Heart left ventricle (tissue), 16 donors: ENCODE data around the gene LYPD4. TPM values are rescaled to one million over a fixed set of nuclear protein-coding genes. Genes with fewer than 3 reads are reported as not detected.

Experiments
- ATAC-seq, 4 donors: fragments of 200-7000 bp; cut with Tn5 transposase; one replicate each; pipeline ENCODE4 v1.9.1; 2020 to 2022; ENCODE audit warnings: moderate library complexity in 4 of 4, mild to moderate bottlenecking in 3 of 4, moderate number of reproducible peaks in 1 of 4
- DNase-seq, 5 donors: peaks; one replicate each; pipeline ENCODE4 v3.0.0-alpha.2; 2020
- H3K27ac ChIP-seq, 12 donors: fragments of 200-600 bp; sonication (generic) in 4 of 12; one replicate each; pipeline versions ENCODE4 v1.5.0 to v1.8.0; 2016 to 2022; ENCODE audit warnings: mild to moderate bottlenecking in 2 of 12
- H3K27me3 ChIP-seq, 9 donors: fragments of 200-600 bp; sonication (generic) in 2 of 9; one replicate each; pipeline versions ENCODE4 v1.5.1 to v1.8.0; 2016 to 2022; ENCODE audit warnings: mild to moderate bottlenecking in 3 of 9
- H3K36me3 ChIP-seq, 9 donors: fragments of 200-600 bp; sonication (generic) in 2 of 9; one replicate each; pipeline versions ENCODE4 v1.5.0 to v1.8.0; 2018 to 2022; ENCODE audit warnings: mild to moderate bottlenecking in 2 of 9
- H3K4me1 ChIP-seq, 12 donors: fragments of 200-600 bp; sonication (generic) in 4 of 12; one replicate each; pipeline versions ENCODE4 v1.5.0 to v1.8.0; 2016 to 2022; ENCODE audit warnings: mild to moderate bottlenecking in 3 of 12
- H3K4me3 ChIP-seq, 12 donors: fragments of 200-600 bp; sonication (generic) in 4 of 12; one replicate each; pipeline versions ENCODE4 v1.5.0 to v1.8.0; 2017 to 2022; ENCODE audit warnings: mild to moderate bottlenecking in 9 of 12, moderate library complexity in 4 of 12
- H3K9me3 ChIP-seq, 12 donors: fragments of 200-600 bp; sonication (generic) in 4 of 12; one replicate each; pipeline versions ENCODE4 v1.5.0 to v1.8.0; 2016 to 2022; ENCODE audit warnings: mild to moderate bottlenecking in 1 of 12
- POLR2A ChIP-seq, 2 donors: fragments of 450-650 bp; IDR thresholded peaks; one replicate each; pipeline ENCODE4 v1.6.1; 2017; ENCODE audit warnings: antibody characterized with exemption in 2 of 2, mild to moderate bottlenecking in 2 of 2, moderate library complexity in 2 of 2
- WGBS, 4 donors: extraction: QIAGEN DNeasy Blood & Tissue Kit in 2 of 4; methylation state at CpG; one replicate each; pipeline versions ENCODE4 v1.1.5 to v1.1.7; 2013 to 2018; 5-methylcytosine and 5-hydroxymethylcytosine counted together
- intact Hi-C, 10 donors: fragments of 100-400 bp; cut with DNase I; formaldehyde crosslinking; loops; one replicate each; pipeline versions ENCODE4 v1.11.1 to v1.14.2; 2022
- polyA plus RNA-seq, 2 donors: library from polyadenylated mRNA; stranded (reverse); fragments of 200-250 nt; gene quantifications; one replicate each; pipeline ENCODE4 v1.2.3, GENCODE V29; 2013
- total RNA-seq, 9 donors: library from RNA; depleted of rRNA in 2 of 9; stranded (reverse); fragments of >200 nt in 2 of 9; fragmentation: NEBNext Ultra II Directional in 3 of 9; extraction: Animal tissue kit (Norgen Biotek cat#: 25700) in 3 of 9; gene quantifications; one replicate each; pipeline versions ENCODE4 v1.1.0 to v1.2.4, GENCODE V29; 2016 to 2023
- TF ChIP-seq, protein P1 (sequence below), 12 donors: fragments of 200-600 bp; sonication (generic) in 4 of 12; IDR thresholded peaks; one replicate each; pipeline versions ENCODE4 v1.5.0 to v1.8.0; 2018 to 2022; ENCODE audit warnings: antibody characterized with exemption in 12 of 12, mild to moderate bottlenecking in 5 of 12
- donor health status: ischemic (EF 13 %, LVEDD 7.1; RV severe dilation, severe dysfunction).
- donor health status: healthy with polysubstance abuse.
- donor health status: DM: no; HTN: yes; CAD: no.
- donor health status: DM: no; HTN: no; CAD: no.
- donor health status: ischemic (EF 25% LVEDD 6.9; RV normal size, moderate dysfunction).
- donor health status: ischemic (EF 25% LVEDD 5.7; RV mildly dilated, moderate dysfunction).
- donor health status: healthy.
- donor health status: DM: yes; HTN: yes; CAD: no.
- donor health status: ischemic (EF 35%, LVEDD 5.7; RV mildly dilated, moderate dysfunction).
- donor health status: nonischemic (EF 11% LVEDD 7.7; RV severe dilation, severe dysfunction).
- donor health status: DM: yes; HTN: yes; CAD: no.
- donor health status: PGD.
- donor health status: ischemic (EF 29% LVEDD 5.4; RV normal size, mild dysfunction).
- donor health status: nonischemic (EF 23%, LVEDD 6.1; RV moderate dilation, normal function).

LYPD4 gene
- total and polyA plus RNA-seq, 11 donors, result not detected

DNA sequence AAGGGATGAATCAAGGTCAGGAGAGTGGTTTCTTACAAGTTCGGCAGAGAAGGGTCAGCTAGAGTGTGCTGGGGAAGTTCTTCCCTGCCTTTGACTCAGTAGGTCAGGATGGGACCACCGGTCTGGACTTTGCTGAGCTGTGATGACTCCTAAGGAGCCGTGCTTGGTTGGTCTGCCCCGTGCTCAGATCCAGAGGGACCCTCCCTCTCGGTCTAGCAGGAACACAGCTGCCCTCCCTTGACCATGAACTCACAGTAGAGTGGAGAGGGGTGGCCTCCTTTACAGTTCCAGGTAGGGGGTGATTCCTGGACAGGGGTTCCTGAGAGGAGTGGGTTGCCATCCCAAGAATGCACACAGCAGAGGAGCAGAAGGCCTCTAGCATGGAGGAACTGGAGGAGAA lies 19.9 kb upstream of the LYPD4 start:
- intact Hi-C loops, result loop anchor here in 3 of 10 donors (5.0 to 10.0 kb wide), 2 partner anchors 93 to 350 kb away; partner anchors contain the start of genes RABAC1 (in 2 of the 3) and DEDD2 (in 1 of the 3)
- DNase-seq, result no peak
- peaks cover 0 to 87% (median 75%) of the 10 kb centered on the region in 9 donors for H3K36me3 ChIP-seq
- H3K27me3 ChIP-seq, result no peaks in the 10 kb centered on the region
- H3K4me1 ChIP-seq, result peaks cover 6 to 84% (median 30%) of the 10 kb centered on the region in 12 donors
- no peak overlapping the region for H3K4me3 ChIP-seq
- TF ChIP-seq, protein P1, sequence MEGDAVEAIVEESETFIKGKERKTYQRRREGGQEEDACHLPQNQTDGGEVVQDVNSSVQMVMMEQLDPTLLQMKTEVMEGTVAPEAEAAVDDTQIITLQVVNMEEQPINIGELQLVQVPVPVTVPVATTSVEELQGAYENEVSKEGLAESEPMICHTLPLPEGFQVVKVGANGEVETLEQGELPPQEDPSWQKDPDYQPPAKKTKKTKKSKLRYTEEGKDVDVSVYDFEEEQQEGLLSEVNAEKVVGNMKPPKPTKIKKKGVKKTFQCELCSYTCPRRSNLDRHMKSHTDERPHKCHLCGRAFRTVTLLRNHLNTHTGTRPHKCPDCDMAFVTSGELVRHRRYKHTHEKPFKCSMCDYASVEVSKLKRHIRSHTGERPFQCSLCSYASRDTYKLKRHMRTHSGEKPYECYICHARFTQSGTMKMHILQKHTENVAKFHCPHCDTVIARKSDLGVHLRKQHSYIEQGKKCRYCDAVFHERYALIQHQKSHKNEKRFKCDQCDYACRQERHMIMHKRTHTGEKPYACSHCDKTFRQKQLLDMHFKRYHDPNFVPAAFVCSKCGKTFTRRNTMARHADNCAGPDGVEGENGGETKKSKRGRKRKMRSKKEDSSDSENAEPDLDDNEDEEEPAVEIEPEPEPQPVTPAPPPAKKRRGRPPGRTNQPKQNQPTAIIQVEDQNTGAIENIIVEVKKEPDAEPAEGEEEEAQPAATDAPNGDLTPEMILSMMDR (IDR thresholded peaks at IDR 0.05), result no peak
- TF ChIP-seq POLR2A (IDR thresholded peaks at IDR 0.05), result no peak
- ATAC-seq, result no peak
- no peaks in the 10 kb centered on the region for H3K9me3 ChIP-seq
- 87 to 90% (median 89%) methylated on average over 5 of the region's 5 CpGs for WGBS, 4 donors
- no peak overlapping the region for H3K27ac ChIP-seq

DNA sequence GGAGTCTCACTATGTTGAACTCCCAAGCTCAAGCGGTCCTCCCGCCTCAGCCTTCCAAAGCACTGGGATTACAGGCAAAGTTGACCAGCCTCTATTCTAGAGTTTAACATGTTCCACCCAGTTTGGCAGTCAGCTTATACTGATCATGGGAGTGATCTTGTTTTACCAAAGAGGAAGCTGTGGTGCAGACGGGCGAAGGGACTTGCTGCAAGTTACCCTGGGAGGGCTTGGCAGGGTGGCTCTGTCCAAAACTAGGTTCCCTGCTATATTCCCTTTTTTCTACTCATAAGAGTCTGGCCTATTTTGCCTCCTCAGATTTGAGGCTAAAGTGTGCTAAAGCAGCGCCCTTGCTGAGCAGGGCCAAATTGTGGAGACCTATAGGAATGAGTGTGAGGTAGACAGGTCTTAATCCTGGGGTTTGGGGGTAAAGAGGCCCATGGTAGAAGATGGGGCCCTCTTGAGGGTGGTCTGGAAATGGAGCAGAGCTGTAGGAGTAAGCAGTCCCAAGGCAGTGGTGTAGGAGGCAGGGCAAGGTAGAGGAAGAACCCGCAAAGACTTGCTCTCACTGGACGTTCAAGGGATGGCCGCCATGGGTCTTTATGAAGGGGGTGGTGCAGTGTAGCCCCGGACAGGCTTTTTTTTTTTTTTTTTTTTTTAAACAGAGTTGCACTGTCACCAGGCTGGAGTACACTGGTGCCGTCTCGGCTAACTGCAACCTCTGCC lies 18.9 kb upstream of the LYPD4 start:
- ATAC-seq (no peak), DNase-seq (no peak)
- WGBS, 4 donors, result 82 to 95% (median 88%) methylated on average over 11 of the region's 11 CpGs
- Histone ChIP-seq H3K27ac (peak overlapping the region in 1 of 12 donors; percentile 49), H3K27me3 (no peaks in the 10 kb centered on the region), H3K9me3 (no peaks in the 10 kb centered on the region), H3K4me3 (no peak overlapping the region), H3K4me1 (peaks cover 6 to 77% (median 32%) of the 10 kb centered on the region in 12 donors), H3K36me3 (peaks cover 0 to 77% (median 67%) of the 10 kb centered on the region in 9 donors)
- TF ChIP-seq, protein P1 (IDR thresholded peaks at IDR 0.05), result no peak
- TF ChIP-seq POLR2A (IDR thresholded peaks at IDR 0.05), result no peak
- intact Hi-C loops, result loop anchor here in 3 of 10 donors (5.0 to 10.0 kb wide), 2 partner anchors 94 to 351 kb away; partner anchors contain the start of genes RABAC1 (in 2 of the 3) and DEDD2 (in 1 of the 3)

DNA sequence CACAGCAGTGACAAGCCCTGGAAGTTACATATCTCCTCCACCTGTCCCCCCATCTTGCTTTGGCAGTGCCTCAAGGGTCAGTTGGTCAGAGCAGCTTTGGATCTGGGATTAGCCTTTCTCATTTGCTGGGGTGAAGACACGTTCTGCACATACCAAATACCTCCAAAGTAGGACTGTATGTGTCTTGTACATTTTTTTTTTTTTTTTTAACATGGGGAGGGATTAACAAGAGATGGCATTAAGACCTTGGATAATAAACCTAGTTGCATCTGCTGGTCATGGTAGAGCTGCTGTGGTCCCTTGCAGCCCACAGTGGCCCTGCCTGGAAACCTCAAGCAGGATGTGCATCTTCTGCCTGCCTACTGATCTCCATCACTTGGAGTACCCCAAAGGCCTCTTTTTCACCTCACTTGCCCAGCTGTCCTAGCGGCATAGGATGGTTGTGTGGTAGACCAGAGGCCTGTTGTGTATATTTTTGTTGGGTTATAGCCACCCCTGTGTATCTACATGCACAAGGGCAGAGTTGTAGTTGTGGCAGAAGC lies 18.0 kb upstream of the LYPD4 start:
- Histone ChIP-seq H3K9me3 (no peaks in the 10 kb centered on the region), H3K4me3 (peak overlapping the region in 1 of 12 donors; percentile 92), H3K4me1 (peaks cover 6 to 68% (median 32%) of the 10 kb centered on the region in 12 donors), H3K27ac (peak overlapping the region in 1 of 12 donors; percentile 49), H3K36me3 (peaks cover 0 to 69% (median 62%) of the 10 kb centered on the region in 9 donors), H3K27me3 (no peaks in the 10 kb centered on the region)
- no peak for TF ChIP-seq POLR2A (IDR thresholded peaks at IDR 0.05)
- TF ChIP-seq, protein P1 (IDR thresholded peaks at IDR 0.05), result no peak
- no peak for DNase-seq
- WGBS, 4 donors, result 72 to 79% (median 73%) methylated on average over 2 of the region's 2 CpGs
- intact Hi-C loops, result loop anchor here in 3 of 10 donors (5.0 to 10.0 kb wide), 2 partner anchors 95 to 352 kb away; partner anchors contain the start of genes RABAC1 (in 2 of the 3) and DEDD2 (in 1 of the 3)
- ATAC-seq, result no peak

DNA sequence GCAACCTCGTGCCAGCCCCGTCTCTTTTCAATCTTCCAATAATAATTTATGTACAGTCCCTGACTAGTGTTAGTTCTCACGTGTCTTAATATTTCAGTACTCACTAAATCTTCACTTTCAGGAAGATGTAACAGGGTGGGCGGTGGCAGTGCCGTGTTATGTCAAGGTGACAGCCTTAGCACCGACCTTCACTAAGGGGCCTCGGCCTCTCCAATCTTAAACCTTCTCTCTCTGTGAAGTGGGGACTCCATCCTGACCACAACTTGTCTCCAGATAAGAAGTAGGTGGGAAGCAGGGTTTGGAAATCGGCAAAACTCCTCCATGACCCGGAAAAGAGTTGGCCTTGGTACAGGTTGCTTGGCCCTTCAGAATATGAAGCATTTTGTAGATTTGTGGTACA lies 17.4 kb upstream of the LYPD4 start:
- Histone ChIP-seq H3K4me3 (peak overlapping the region in 6 of 12 donors; percentile 85 to 94 (median 90)), H3K27ac (peak overlapping the region in 1 of 12 donors; percentile 10), H3K27me3 (no peaks in the 10 kb centered on the region), H3K9me3 (no peaks in the 10 kb centered on the region), H3K36me3 (peaks cover 0 to 62% (median 57%) of the 10 kb centered on the region in 9 donors), H3K4me1 (peaks cover 6 to 62% (median 32%) of the 10 kb centered on the region in 12 donors)
- no peak for TF ChIP-seq POLR2A (IDR thresholded peaks at IDR 0.05)
- TF ChIP-seq, protein P1 (IDR thresholded peaks at IDR 0.05), result no peak
- 72 to 88% (median 78%) methylated on average over 9 of the region's 9 CpGs for WGBS, 4 donors
- intact Hi-C loops, result loop anchor here in 3 of 10 donors (5.0 to 10.0 kb wide), 2 partner anchors 95 to 353 kb away; partner anchors contain the start of genes RABAC1 (in 2 of the 3) and DEDD2 (in 1 of the 3)
- DNase-seq, result no peak
- no peak for ATAC-seq
